Prostate gland (tissue), 2 donors: ENCODE results near the gene DECR2. TPM values are rescaled to one million over a fixed set of nuclear protein-coding genes. Genes with fewer than 3 reads are reported as not detected.
A peak's percentile ranks its signal among the peaks of the same experiment; 100 is the strongest.

Source experiments
- DNase-seq: peaks from one replicate; pipeline ENCODE4 v3.0.0-alpha.2; 2019; ENCODE audit warnings: low spot score
- H3K27ac ChIP-seq, 2 donors: fragments of 200-600 bp; sonication (generic); 2 replicates each; pipeline ENCODE4 v1.5.1; 2017 to 2019
- H3K27me3 ChIP-seq: fragments of 200-600 bp; sonication (generic); replicated peaks from 2 replicates; pipeline ENCODE4 v1.5.1; 2019; ENCODE audit not compliant: insufficient read depth
- H3K36me3 ChIP-seq, 2 donors: fragments of 200-600 bp; sonication (generic); 1 replicate in 1 of 2; 2 replicates in 1 of 2; pipeline versions ENCODE4 v1.5.1 to v1.8.1; 2017 to 2019
- H3K4me1 ChIP-seq: fragments of 200-600 bp; sonication (generic); replicated peaks from 2 replicates; pipeline ENCODE4 v1.5.1; 2019
- H3K4me3 ChIP-seq, 2 donors: fragments of 200-600 bp; sonication (generic); 2 replicates each; pipeline ENCODE4 v1.5.1; 2017 to 2019
- H3K9me3 ChIP-seq: fragments of 200-600 bp; sonication (generic); 2 replicates; pipeline ENCODE4 v1.5.1; 2017
- CTCF ChIP-seq, 4 experiments: fragments of 200-600 bp in 2 of 4; fragments of 450-650 bp in 2 of 4; sonication (generic) in 2 of 4; IDR thresholded peaks; 1 replicate in 3 of 4; 2 replicates in 1 of 4; pipeline ENCODE4 v1.5.1; 2016 to 2019; ENCODE audit warnings: antibody characterized with exemption in 4 of 4, mild to moderate bottlenecking in 2 of 4, moderate library complexity in 2 of 4
- POLR2A ChIP-seq: fragments of 450-650 bp; IDR thresholded peaks from one replicate; pipeline ENCODE4 v1.6.1; 2016; ENCODE audit warnings: antibody characterized with exemption, mild to moderate bottlenecking
- POLR2AphosphoS5 ChIP-seq: sonication (generic); formaldehyde crosslinking; IDR thresholded peaks from one replicate; pipeline ENCODE4 v1.6.1; 2017; ENCODE audit warnings: antibody characterized with exemption
- WGBS: methylation state at CpG from one replicate; pipeline ENCODE4 v1.1.5; 2018; 5-methylcytosine and 5-hydroxymethylcytosine counted together
- intact Hi-C: fragments of 100-400 bp; cut with DNase I; formaldehyde crosslinking; loops from one replicate; pipeline ENCODE4 v1.14.2; 2022
- total RNA-seq, 2 donors: library from RNA; depleted of rRNA; stranded (reverse); fragments of >200 nt; gene quantifications; one replicate each; pipeline ENCODE4 v1.1.0, GENCODE V29; 2016

The DECR2 gene
- total RNA-seq, 2 donors from 2014 or later: 23.7 to 38.5 TPM

- no peak for TF ChIP-seq POLR2A
- TF ChIP-seq POLR2AphosphoS5: no peak
- TF ChIP-seq CTCF (IDR thresholded peaks at IDR 0.05): no peak
- H3K36me3 ChIP-seq: peaks cover 0 to under 1% of the 10 kb centered on the region in 2 donors
- H3K27ac ChIP-seq: peak overlapping the region; percentile 50 to 89
- H3K27me3 ChIP-seq: no peaks in the 10 kb centered on the region
- peaks cover 14% of the 10 kb centered on the region for H3K4me1 ChIP-seq
- 77% methylated on average over 27 of the region's 27 CpGs for WGBS
- no peaks in the 10 kb centered on the region for H3K9me3 ChIP-seq
- intact Hi-C loops: no loop called here
- H3K4me3 ChIP-seq: peak overlapping the region in 1 of 2 donors; percentile 92
- no peak for DNase-seq
These were observed 21.5 kb upstream of the DECR2 start for GRCh38 chr16:379961-380761.

- Histone ChIP-seq H3K4me3 (peak overlapping the region; percentile 72 to 92), H3K9me3 (no peaks in the 10 kb centered on the region), H3K27ac (peak overlapping the region in 1 of 2 donors; percentile 89), H3K4me1 (peaks cover 14% of the 10 kb centered on the region), H3K36me3 (no peaks in the 10 kb centered on the region), H3K27me3 (no peaks in the 10 kb centered on the region)
- 14% methylated on average over 12 of the region's 12 CpGs for WGBS
- TF ChIP-seq POLR2A (no peak), POLR2AphosphoS5 (no peak), CTCF (IDR thresholded peaks at IDR 0.05) (no peak)
- intact Hi-C loops: no loop called here
- no peak for DNase-seq
These were observed 21.0 kb upstream of the DECR2 start for GRCh38 chr16:380762-381011.

- Histone ChIP-seq H3K27ac (peak overlapping the region; percentile 66 to 89), H3K4me1 (peaks cover 14% of the 10 kb centered on the region), H3K9me3 (no peaks in the 10 kb centered on the region), H3K36me3 (no peaks in the 10 kb centered on the region), H3K4me3 (peak overlapping the region; percentile 72 to 92), H3K27me3 (no peaks in the 10 kb centered on the region)
- TF ChIP-seq CTCF (IDR thresholded peaks at IDR 0.05): no peak
- TF ChIP-seq POLR2A: no peak
- TF ChIP-seq POLR2AphosphoS5: no peak
- WGBS: 2% methylated on average over 45 of the region's 73 CpGs
- intact Hi-C loops: no loop called here
- DNase-seq: no peak
These were observed 20.5 kb upstream of the DECR2 start for GRCh38 chr16:381012-381788.

GRCh38 chr16:381789-382717 is 19.6 kb upstream of the DECR2 start, which contains the start of gene PGAP6:
Gene PGAP6, minus strand, starts transcription at chr16:381978. Its CDS starts 157 bp downstream, at chr16:381821.
- intact Hi-C loops: no loop called here

More at GRCh38 chr16:381789-382717, 19.6 kb upstream of the DECR2 start, which contains the start of gene PGAP6:
- H3K4me1 ChIP-seq: peaks cover 14% of the 10 kb centered on the region
- H3K27ac ChIP-seq: peak within 1 kb of the TSS; percentile 86 to 97
- peak within 1 kb of the TSS; percentile 72 to 92 for H3K4me3 ChIP-seq
- peak; percentile 67 for DNase-seq
- TF ChIP-seq POLR2A (peak; percentile 55), POLR2AphosphoS5 (no peak)
- under 1% methylated on average over 79 of the region's 123 CpGs for WGBS
- no peaks in the 10 kb centered on the region for H3K27me3 ChIP-seq
- H3K36me3 ChIP-seq: no peaks in the 10 kb centered on the region
- H3K9me3 ChIP-seq: no peaks in the 10 kb centered on the region
